Astrocyte (in vitro differentiated cells and primary cell): ENCODE data around the gene FSD1.

Experiments used
- EZH2 ChIP-seq: IDR thresholded peaks from 2 replicates; pipeline ENCODE4 v1.6.1; 2012; ENCODE audit warnings: mild to moderate bottlenecking, low read length, inconsistent platforms; ENCODE audit not compliant: insufficient read depth
- TF ChIP-seq, protein P1 (sequence below): IDR thresholded peaks from 2 replicates; pipeline ENCODE4 v1.5.1; 2011; ENCODE audit warnings: low read depth, mild to moderate bottlenecking, inconsistent platforms, low read length, moderate library complexity; ENCODE audit not compliant: insufficient read depth

- TF ChIP-seq, protein P1, sequence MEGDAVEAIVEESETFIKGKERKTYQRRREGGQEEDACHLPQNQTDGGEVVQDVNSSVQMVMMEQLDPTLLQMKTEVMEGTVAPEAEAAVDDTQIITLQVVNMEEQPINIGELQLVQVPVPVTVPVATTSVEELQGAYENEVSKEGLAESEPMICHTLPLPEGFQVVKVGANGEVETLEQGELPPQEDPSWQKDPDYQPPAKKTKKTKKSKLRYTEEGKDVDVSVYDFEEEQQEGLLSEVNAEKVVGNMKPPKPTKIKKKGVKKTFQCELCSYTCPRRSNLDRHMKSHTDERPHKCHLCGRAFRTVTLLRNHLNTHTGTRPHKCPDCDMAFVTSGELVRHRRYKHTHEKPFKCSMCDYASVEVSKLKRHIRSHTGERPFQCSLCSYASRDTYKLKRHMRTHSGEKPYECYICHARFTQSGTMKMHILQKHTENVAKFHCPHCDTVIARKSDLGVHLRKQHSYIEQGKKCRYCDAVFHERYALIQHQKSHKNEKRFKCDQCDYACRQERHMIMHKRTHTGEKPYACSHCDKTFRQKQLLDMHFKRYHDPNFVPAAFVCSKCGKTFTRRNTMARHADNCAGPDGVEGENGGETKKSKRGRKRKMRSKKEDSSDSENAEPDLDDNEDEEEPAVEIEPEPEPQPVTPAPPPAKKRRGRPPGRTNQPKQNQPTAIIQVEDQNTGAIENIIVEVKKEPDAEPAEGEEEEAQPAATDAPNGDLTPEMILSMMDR: no peak
- TF ChIP-seq EZH2: no peak
Measured at GRCh38 chr19:4284176-4284958, 20.0 kb upstream of the FSD1 start.
